Stimulated activated CD8-positive, alpha-beta memory T cell treated with anti-CD3 and anti-CD28 coated beads, Interleukin-15, amount 100 ng/mL, for 24 hours (primary cell): Measurements from ENCODE around the gene TCTN1.
"Not testable (repeated sequence)": the region's sequence is repeated elsewhere in the genome, so short reads cannot be mapped to it uniquely, and the experiment has no call there.

Experiments
- DNase-seq: peaks from one replicate; pipeline ENCODE4 v3.0.0-alpha.2; 2020; ENCODE audit warnings: low read depth

TCTN1 gene

GRCh38 chr12:110585231-110585799, 28.6 kb upstream of the TCTN1 start:
- no peak for DNase-seq

GRCh38 chr12:110587102-110587501, 26.8 kb upstream of the TCTN1 start:
- DNase-seq: not testable (repeated sequence)

- DNase-seq: no peak
These were observed 23.9 kb upstream of the TCTN1 start for GRCh38 chr12:110590059-110590458.

GRCh38 chr12:110590806-110591326, 23.1 kb upstream of the TCTN1 start:
- DNase-seq: no peak

- no peak for DNase-seq
These were observed 22.4 kb upstream of the TCTN1 start for GRCh38 chr12:110591451-110592051.

- DNase-seq: no peak
These were observed 21.9 kb upstream of the TCTN1 start for GRCh38 chr12:110592078-110592477.

GRCh38 chr12:110592919-110593318, 21.0 kb upstream of the TCTN1 start:
- not testable (repeated sequence) for DNase-seq

- no peak for DNase-seq
These were observed 16.0 kb upstream of the TCTN1 start for GRCh38 chr12:110597885-110598284.

- no peak for DNase-seq
These were observed 14.6 kb upstream of the TCTN1 start for GRCh38 chr12:110599334-110599733.

- no peak for DNase-seq
These were observed 13.7 kb upstream of the TCTN1 start for GRCh38 chr12:110600254-110600653.

GRCh38 chr12:110602085-110602814, 11.7 kb upstream of the TCTN1 start:
- DNase-seq: not testable (repeated sequence)

- DNase-seq: no peak
These were observed 7.7 kb upstream of the TCTN1 start for GRCh38 chr12:110606253-110606611.

GRCh38 chr12:110613071-110613770, 708 bp upstream of the TCTN1 start:
- no peak for DNase-seq

GRCh38 chr12:110615171-110615570, 1.2 kb downstream of the TCTN1 start:
- DNase-seq: no peak

GRCh38 chr12:110616471-110617115, 2.7 kb downstream of the TCTN1 start:
- no peak for DNase-seq

- DNase-seq: no peak
These were observed 5.6 kb downstream of the TCTN1 start for GRCh38 chr12:110619534-110619953.

GRCh38 chr12:110622582-110622981, 8.7 kb downstream of the TCTN1 start:
- no peak for DNase-seq

GRCh38 chr12:110627500-110628195, 13.7 kb downstream of the TCTN1 start:
- DNase-seq: no peak

GRCh38 chr12:110635055-110635454, 21.1 kb downstream of the TCTN1 start:
- no peak for DNase-seq

GRCh38 chr12:110636516-110636915, 22.6 kb downstream of the TCTN1 start:
- no peak for DNase-seq

GRCh38 chr12:110637869-110638441, 24.0 kb downstream of the TCTN1 start:
- DNase-seq: no peak
